ENCODE measurements around the gene FOXN1.

DNA sequence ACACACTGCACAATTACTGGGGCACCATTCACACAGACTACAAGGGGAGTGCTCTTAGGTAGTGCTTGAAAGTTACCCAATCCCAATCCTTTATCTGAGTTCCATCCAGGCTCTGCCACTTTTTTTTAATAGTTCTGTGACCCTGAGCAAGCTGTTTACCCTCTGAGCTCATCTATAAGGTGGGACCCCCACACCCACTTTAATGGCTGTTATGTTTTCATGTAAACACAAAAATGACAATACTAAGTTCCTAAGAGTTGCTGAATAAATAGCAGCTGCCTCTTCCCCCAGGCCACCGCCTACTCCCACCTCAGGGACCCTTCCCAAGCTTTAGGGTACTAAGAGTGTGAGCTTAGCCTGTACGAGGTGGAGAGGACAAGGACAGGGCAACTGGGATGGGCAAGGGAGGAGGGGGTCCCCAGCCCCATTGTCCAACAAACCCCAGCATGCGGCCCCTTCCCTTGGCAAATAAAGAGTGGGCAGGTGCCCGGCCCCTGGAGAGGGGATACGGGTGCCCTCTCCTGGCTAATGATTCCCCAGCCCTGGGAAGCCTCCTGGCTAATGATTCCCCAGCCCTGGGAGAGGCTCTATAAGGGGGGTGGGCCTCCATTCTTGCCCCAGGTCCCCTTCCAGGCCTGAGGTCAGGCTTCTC, 18.1 kb upstream of the FOXN1 start:
- TF ChIP-seq ZNF274 (IDR thresholded peaks at IDR 0.05; ENCODE audit: low read depth, low read length) (no peak), YY1 (IDR thresholded peaks at IDR 0.05; ENCODE audit: insufficient read depth, insufficient read length) (no peak), SUZ12 (IDR thresholded peaks at IDR 0.05; ENCODE audit: extremely low read depth, insufficient read depth, insufficient read length) (no peak)

Data from NT2/D1 (cell line).